A673 (cell line): ENCODE measurements around the gene SCYL1.

Experiments
- EZH2 ChIP-seq: fragments of 200-600 bp; sonication (generic); IDR thresholded peaks from 2 replicates; pipeline ENCODE4 v1.6.1; 2017; ENCODE audit warnings: borderline replicate concordance, low read depth, mild to moderate bottlenecking, mixed read lengths, antibody characterized with exemption, low read length; ENCODE audit not compliant: poor library complexity, severe bottlenecking
- TF ChIP-seq, protein P1 (sequence below): fragments of 300-800, 200-600 bp; sonication (generic); conservative IDR thresholded peaks from 2 replicates; pipeline ENCODE4 v1.5.1; 2017; ENCODE audit warnings: low read depth, mild to moderate bottlenecking, antibody characterized with exemption, low read length, moderate library complexity, mixed read lengths

DNA sequence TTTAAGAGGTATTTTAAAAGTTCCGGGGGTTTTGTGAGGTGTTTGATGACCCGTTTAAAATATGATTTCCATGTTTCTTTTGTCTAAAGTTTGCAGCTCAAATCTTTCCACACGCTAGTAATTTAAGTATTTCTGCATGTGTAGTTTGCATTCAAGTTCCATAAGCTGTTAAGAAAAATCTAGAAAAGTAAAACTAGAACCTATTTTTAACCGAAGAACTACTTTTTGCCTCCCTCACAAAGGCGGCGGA, 26.2 kb upstream of the SCYL1 start:
- TF ChIP-seq EZH2: no peak
- TF ChIP-seq, protein P1, sequence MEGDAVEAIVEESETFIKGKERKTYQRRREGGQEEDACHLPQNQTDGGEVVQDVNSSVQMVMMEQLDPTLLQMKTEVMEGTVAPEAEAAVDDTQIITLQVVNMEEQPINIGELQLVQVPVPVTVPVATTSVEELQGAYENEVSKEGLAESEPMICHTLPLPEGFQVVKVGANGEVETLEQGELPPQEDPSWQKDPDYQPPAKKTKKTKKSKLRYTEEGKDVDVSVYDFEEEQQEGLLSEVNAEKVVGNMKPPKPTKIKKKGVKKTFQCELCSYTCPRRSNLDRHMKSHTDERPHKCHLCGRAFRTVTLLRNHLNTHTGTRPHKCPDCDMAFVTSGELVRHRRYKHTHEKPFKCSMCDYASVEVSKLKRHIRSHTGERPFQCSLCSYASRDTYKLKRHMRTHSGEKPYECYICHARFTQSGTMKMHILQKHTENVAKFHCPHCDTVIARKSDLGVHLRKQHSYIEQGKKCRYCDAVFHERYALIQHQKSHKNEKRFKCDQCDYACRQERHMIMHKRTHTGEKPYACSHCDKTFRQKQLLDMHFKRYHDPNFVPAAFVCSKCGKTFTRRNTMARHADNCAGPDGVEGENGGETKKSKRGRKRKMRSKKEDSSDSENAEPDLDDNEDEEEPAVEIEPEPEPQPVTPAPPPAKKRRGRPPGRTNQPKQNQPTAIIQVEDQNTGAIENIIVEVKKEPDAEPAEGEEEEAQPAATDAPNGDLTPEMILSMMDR: no peak
